ENCODE results near the gene ZNF423. TPM values are rescaled to one million over a fixed set of nuclear protein-coding genes. Genes with fewer than 3 reads are reported as not detected.

The ZNF423 gene
- total RNA-seq, 1 donor from 2014 or later = 10.7 TPM

GRCh38 chr16:49828533-49829267 lies 27.2 kb downstream of the ZNF423 start:
- ATAC-seq (no peak), DNase-seq (no peak)
- peak overlapping the region; percentile 60 for H3K27ac ChIP-seq
- no peaks in the 10 kb centered on the region for H3K36me3 ChIP-seq
- no peaks in the 10 kb centered on the region for H3K9me3 ChIP-seq
- no peaks in the 10 kb centered on the region for H3K27me3 ChIP-seq (ENCODE audit: low read depth)
- H3K4me3 ChIP-seq = no peak overlapping the region
- peaks cover 65% of the 10 kb centered on the region for H3K4me1 ChIP-seq
- intact Hi-C loops (cut with DNase I) = no loop called here
- TF ChIP-seq CTCF (IDR thresholded peaks at IDR 0.05) = no peak

- intact Hi-C loops (cut with DNase I) = no loop called here
- no peak overlapping the region for H3K4me3 ChIP-seq
- TF ChIP-seq CTCF (IDR thresholded peaks at IDR 0.05) = no peak
- ATAC-seq = no peak
- peak overlapping the region; percentile 60 for H3K27ac ChIP-seq
- no peaks in the 10 kb centered on the region for H3K27me3 ChIP-seq (ENCODE audit: low read depth)
- no peaks in the 10 kb centered on the region for H3K9me3 ChIP-seq
- DNase-seq = no peak
- no peaks in the 10 kb centered on the region for H3K36me3 ChIP-seq
- peaks cover 67% of the 10 kb centered on the region for H3K4me1 ChIP-seq
Measured at GRCh38 chr16:49827805-49828438, 28.0 kb downstream of the ZNF423 start.

GRCh38 chr16:49826515-49826914 lies 29.4 kb downstream of the ZNF423 start:
- Histone ChIP-seq H3K9me3 (no peaks in the 10 kb centered on the region), H3K4me1 (peaks cover 57% of the 10 kb centered on the region), H3K36me3 (no peaks in the 10 kb centered on the region), H3K27me3 (ENCODE audit: low read depth) (no peaks in the 10 kb centered on the region), H3K4me3 (no peak overlapping the region), H3K27ac (peak overlapping the region; percentile 60)
- no peak for DNase-seq
- no peak for TF ChIP-seq CTCF (IDR thresholded peaks at IDR 0.05)
- intact Hi-C loops (cut with DNase I) = no loop called here
- no peak for ATAC-seq

- no peaks in the 10 kb centered on the region for H3K9me3 ChIP-seq
- no peaks in the 10 kb centered on the region for H3K36me3 ChIP-seq
- TF ChIP-seq CTCF (IDR thresholded peaks at IDR 0.05) = no peak
- ATAC-seq (no peak), DNase-seq (no peak)
- peaks cover 57% of the 10 kb centered on the region for H3K4me1 ChIP-seq
- intact Hi-C loops (cut with DNase I) = no loop called here
- peak overlapping the region; percentile 60 for H3K27ac ChIP-seq
- H3K27me3 ChIP-seq (ENCODE audit: low read depth) = no peaks in the 10 kb centered on the region
- no peak overlapping the region for H3K4me3 ChIP-seq
Measured at GRCh38 chr16:49825041-49825440, 30.9 kb downstream of the ZNF423 start.

- no peak for TF ChIP-seq CTCF (IDR thresholded peaks at IDR 0.05)
- Histone ChIP-seq H3K4me1 (peaks cover 57% of the 10 kb centered on the region), H3K9me3 (no peaks in the 10 kb centered on the region), H3K27ac (peak overlapping the region; percentile 65), H3K36me3 (no peaks in the 10 kb centered on the region), H3K4me3 (no peak overlapping the region), H3K27me3 (ENCODE audit: low read depth) (no peaks in the 10 kb centered on the region)
- no peak for DNase-seq
- no peak for ATAC-seq
- intact Hi-C loops (cut with DNase I) = no loop called here
Measured at GRCh38 chr16:49824593-49824992, 31.3 kb downstream of the ZNF423 start.
